Liver (tissue), 3 donors: ENCODE results near the gene NEURL1.

ENCODE experiments used
- ATF3 ChIP-seq: IDR thresholded peaks from 2 replicates; pipeline ENCODE4 v1.6.1; 2016; ENCODE audit warnings: antibody characterized with exemption
- CTCF ChIP-seq: fragments of 150-350 bp; IDR thresholded peaks from 2 replicates; pipeline ENCODE4 v1.5.1; 2017; ENCODE audit warnings: improper control_type of control experiment, low read depth, low read length; ENCODE audit not compliant: missing input control
- EGR1 ChIP-seq, 2 donors: IDR thresholded peaks; 2 replicates each; pipeline ENCODE4 v1.6.1; 2016 to 2018; ENCODE audit warnings: antibody characterized with exemption in 2 of 2, low read depth in 2 of 2
- FOXA2 ChIP-seq: IDR thresholded peaks from 2 replicates; pipeline ENCODE4 v1.6.1; 2016; ENCODE audit warnings: antibody characterized with exemption
- GABPA ChIP-seq, 2 donors: IDR thresholded peaks in 1 of 2; conservative IDR thresholded peaks in 1 of 2; 2 replicates each; pipeline ENCODE4 v1.6.1; 2016; ENCODE audit warnings: antibody characterized with exemption in 2 of 2, mild to moderate bottlenecking in 1 of 2, moderate library complexity in 1 of 2
- JUND ChIP-seq, 2 donors: IDR thresholded peaks; 2 replicates each; pipeline ENCODE4 v1.6.1; 2016; ENCODE audit warnings: antibody characterized with exemption in 2 of 2
- MAX ChIP-seq: IDR thresholded peaks from 2 replicates; pipeline ENCODE4 v1.6.1; 2016; ENCODE audit warnings: antibody characterized with exemption
- RAD21 ChIP-seq, 2 donors: IDR thresholded peaks; 2 replicates each; pipeline ENCODE4 v1.6.1; 2016; ENCODE audit warnings: antibody characterized with exemption in 2 of 2, mild to moderate bottlenecking in 2 of 2
- REST ChIP-seq: IDR thresholded peaks from 2 replicates; pipeline ENCODE4 v1.6.1; 2016; ENCODE audit warnings: antibody characterized with exemption, mild to moderate bottlenecking
- RXRA ChIP-seq, 2 donors: IDR thresholded peaks; 2 replicates each; pipeline ENCODE4 v1.6.1; 2017 to 2018; ENCODE audit warnings: antibody characterized with exemption in 2 of 2, mild to moderate bottlenecking in 1 of 2
- SP1 ChIP-seq: IDR thresholded peaks from 2 replicates; pipeline ENCODE4 v1.6.1; 2018; ENCODE audit warnings: antibody characterized with exemption, mild to moderate bottlenecking
- TAF1 ChIP-seq: conservative IDR thresholded peaks from 2 replicates; pipeline ENCODE4 v1.6.1; 2016; ENCODE audit warnings: antibody characterized with exemption, mild to moderate bottlenecking
- YY1 ChIP-seq: IDR thresholded peaks from 2 replicates; pipeline ENCODE4 v1.6.1; 2016; ENCODE audit warnings: antibody characterized with exemption, mild to moderate bottlenecking
- ZBTB33 ChIP-seq: IDR thresholded peaks from 2 replicates; pipeline ENCODE4 v1.6.1; 2016; ENCODE audit warnings: antibody characterized with exemption
- donor health status: healthy.
- donor health status: healthy.

- no peak for TF ChIP-seq FOXA2
- TF ChIP-seq CTCF: no peak
- no peak for TF ChIP-seq TAF1
- no peak for TF ChIP-seq ZBTB33
- no peak for TF ChIP-seq JUND (IDR thresholded peaks at IDR 0.05)
- no peak for TF ChIP-seq RXRA (IDR thresholded peaks at IDR 0.05)
- TF ChIP-seq REST: no peak
- TF ChIP-seq RAD21 (IDR thresholded peaks at IDR 0.05): no peak
- no peak for TF ChIP-seq EGR1 (IDR thresholded peaks at IDR 0.05; ENCODE audit: low read depth in 2 of 2)
- TF ChIP-seq YY1: no peak
- TF ChIP-seq SP1: no peak
- TF ChIP-seq MAX: no peak
- no peak for TF ChIP-seq GABPA (IDR thresholded peaks at IDR 0.05 in 1 of 2, conservative IDR thresholded peaks at IDR 0.05 in 1 of 2)
- TF ChIP-seq ATF3: no peak
Measured at GRCh38 chr10:103479135-103479534, 14.4 kb upstream of the NEURL1 start, which contains the start of gene CALHM3.
